GM18502 (cell line): ENCODE results near the gene CCDC27.

ENCODE experiments used
- ATAC-seq: cut with Tn5 transposase; IDR thresholded peaks from one replicate; pipeline ENCODE4 v1.9.1; 2021; ENCODE audit warnings: mild to moderate bottlenecking; ENCODE audit not compliant: unreplicated experiment, poor library complexity

CCDC27 gene

GRCh38 chr1:3773572-3774275 is 21.5 kb downstream of the CCDC27 start:
- no peak for ATAC-seq

- ATAC-seq, result no peak
Observed at GRCh38 chr1:3774276-3774945, 22.2 kb downstream of the CCDC27 start.

GRCh38 chr1:3774946-3775489 is 22.8 kb downstream of the CCDC27 start:
- no peak for ATAC-seq

GRCh38 chr1:3775490-3776230 is 23.4 kb downstream of the CCDC27 start:
- ATAC-seq, result peak; percentile 46

GRCh38 chr1:3776231-3776961 is 24.1 kb downstream of the CCDC27 start:
- no peak for ATAC-seq

GRCh38 chr1:3777078-3777547 is 24.9 kb downstream of the CCDC27 start:
- ATAC-seq, result no peak

GRCh38 chr1:3777647-3778589 is 25.7 kb downstream of the CCDC27 start:
- ATAC-seq, result no peak

GRCh38 chr1:3778590-3779264 is 26.5 kb downstream of the CCDC27 start:
- no peak for ATAC-seq

GRCh38 chr1:3779265-3779911 is 27.1 kb downstream of the CCDC27 start:
- no peak for ATAC-seq

GRCh38 chr1:3779912-3780416 is 27.7 kb downstream of the CCDC27 start:
- ATAC-seq, result no peak

GRCh38 chr1:3780901-3781300 is 28.7 kb downstream of the CCDC27 start:
- ATAC-seq, result no peak

GRCh38 chr1:3783651-3784474 is 31.6 kb downstream of the CCDC27 start:
- ATAC-seq, result no peak

GRCh38 chr1:3785045-3785444 is 32.8 kb downstream of the CCDC27 start:
- ATAC-seq, result no peak

- ATAC-seq, result no peak
Observed at GRCh38 chr1:3785456-3786157, 33.4 kb downstream of the CCDC27 start.

GRCh38 chr1:3786468-3787348 is 34.5 kb downstream of the CCDC27 start:
- no peak for ATAC-seq

GRCh38 chr1:3787349-3787715 is 35.1 kb downstream of the CCDC27 start:
- no peak for ATAC-seq
